K562 (cell line): ENCODE data around the gene PPM1G. TPM values are rescaled to one million over a fixed set of nuclear protein-coding genes. Genes with fewer than 3 reads are reported as not detected.

Source experiments
- ARID2 ChIP-seq: fragments of 450-650 bp; IDR thresholded peaks from 2 replicates; pipeline ENCODE4 v1.6.1; 2017; ENCODE audit warnings: antibody characterized with exemption, mild to moderate bottlenecking
- CREBBP ChIP-seq: IDR thresholded peaks from one replicate; pipeline ENCODE4 v1.6.1; 2012; ENCODE audit warnings: low read depth, mild to moderate bottlenecking, control low read depth, inconsistent platforms, low read length
- E2F6 ChIP-seq, 2 experiments: IDR thresholded peaks; 2 replicates each; pipeline ENCODE4 v1.6.1; 2011; ENCODE audit warnings: borderline replicate concordance in 1 of 2, control low read depth in 1 of 2, low read depth in 1 of 2, low read length in 1 of 2, mild to moderate bottlenecking in 1 of 2, mixed read lengths in 1 of 2, moderate library complexity in 1 of 2; ENCODE audit not compliant: insufficient read depth in 1 of 2, insufficient read length in 1 of 2, poor library complexity in 1 of 2, severe bottlenecking in 1 of 2; ENCODE audit errors: extremely low read depth in 1 of 2
- HBP1 ChIP-seq: fragments of 450-650 bp; formaldehyde crosslinking; IDR thresholded peaks from 2 replicates; pipeline ENCODE4 v1.4.0; 2022; ENCODE audit warnings: missing genetic modification characterization
- HDAC1 ChIP-seq, 2 experiments: fragments of 450-650 bp; IDR thresholded peaks; 2 replicates each; pipeline ENCODE4 v1.6.1; 2016 to 2017; ENCODE audit warnings: inconsistent platforms in 1 of 2, mild to moderate bottlenecking in 1 of 2, moderate library complexity in 1 of 2
- MAFK ChIP-seq: IDR thresholded peaks from 2 replicates; pipeline ENCODE4 v1.6.1; 2011; ENCODE audit warnings: low read length, improper control_type of control experiment
- NCOR1 ChIP-seq: fragments of 450-650 bp; IDR thresholded peaks from 2 replicates; pipeline ENCODE4 v1.6.1; 2016; ENCODE audit warnings: mild to moderate bottlenecking, moderate library complexity
- POLR2AphosphoS5 ChIP-seq: IDR thresholded peaks from 2 replicates; pipeline ENCODE4 v1.6.1; 2011; ENCODE audit warnings: mild to moderate bottlenecking, low read depth, low read length, moderate library complexity; ENCODE audit not compliant: control insufficient read depth, insufficient read depth
- RBBP5 ChIP-seq: fragments of 200-600 bp; sonication (generic); IDR thresholded peaks from 2 replicates; pipeline ENCODE4 v1.6.1; 2012; ENCODE audit warnings: borderline replicate concordance, mild to moderate bottlenecking, low read length, control low read depth, inconsistent platforms; ENCODE audit not compliant: insufficient read depth, poor library complexity, severe bottlenecking
- SIN3B ChIP-seq: fragments of 450-650 bp; IDR thresholded peaks from 2 replicates; pipeline ENCODE4 v1.6.1; 2017; ENCODE audit warnings: low read depth, mild to moderate bottlenecking, moderate library complexity
- SMAD2 ChIP-seq: fragments of 150-350 bp; IDR thresholded peaks from 2 replicates; pipeline ENCODE4 v1.6.1; 2014; ENCODE audit warnings: low read depth, mild to moderate bottlenecking, low read length
- SNRNP70 ChIP-seq: fragments of 200-400 bp; formaldehyde crosslinking; optimal IDR thresholded peaks from 2 replicates; pipeline ENCODE3; 2017; ENCODE audit warnings: low read depth, low read length
- TAF1 ChIP-seq: IDR thresholded peaks from 2 replicates; pipeline ENCODE4 v1.6.1; 2011; ENCODE audit warnings: mild to moderate bottlenecking, low read length, moderate library complexity; ENCODE audit not compliant: insufficient read depth, control insufficient read depth, severe bottlenecking; ENCODE audit errors: extremely low read depth
- YY1 ChIP-seq, 3 experiments: IDR thresholded peaks; 2 replicates each; pipeline ENCODE4 v1.6.1; 2011; ENCODE audit warnings: low read length in 2 of 3, mild to moderate bottlenecking in 2 of 3, moderate library complexity in 2 of 3, borderline replicate concordance in 1 of 3, control low read depth in 1 of 3, low read depth in 1 of 3; ENCODE audit not compliant: insufficient read depth in 3 of 3, insufficient replicate concordance in 2 of 3, control insufficient read depth in 1 of 3, insufficient read length in 1 of 3; ENCODE audit errors: extremely low read depth in 1 of 3
- ZBED1 ChIP-seq: IDR thresholded peaks from 2 replicates; pipeline ENCODE4 v1.6.1; 2014
- ZNF23 ChIP-seq: fragments of 250-450 bp; sonication (Bioruptor Pico); IDR thresholded peaks from 2 replicates; pipeline ENCODE4 v1.4.0; 2020; ENCODE audit warnings: mild to moderate bottlenecking
- polyA plus RNA-seq, 8 experiments: library from polyadenylated mRNA; depleted of rRNA in 4 of 8; stranded (reverse) in 5 of 8; unstranded in 3 of 8; fragments of >200 nt; fragmentation: Nextera tagmentation in 2 of 8; fragmentation: Illumina TruSeq in 1 of 8; extraction: Ambion mirVana in 2 of 8; extraction: Trizol in 1 of 8; gene quantifications; 2 replicates each; pipeline versions ENCODE4 v1.2.1 to v1.2.3, GENCODE V29; 2011 to 2014; ENCODE audit warnings: inconsistent platforms in 1 of 8, missing spikeins in 1 of 8
- total RNA-seq, 7 experiments: library from RNA; depleted of rRNA in 6 of 7; stranded (reverse); fragments of >200 nt in 6 of 7; fragmentation: Illumina TruSeq in 2 of 7; extraction: Trizol in 2 of 7; gene quantifications; 2 replicates each; pipeline versions ENCODE4 v1.2.1 to v1.2.3, GENCODE V29; 2011 to 2021; ENCODE audit warnings: low replicate concordance in 1 of 7
- TF ChIP-seq, protein P1 (sequence below): fragments of 250-450 bp; sonication (Bioruptor Pico); IDR thresholded peaks from 2 replicates; pipeline ENCODE4 v1.5.1; 2021; ENCODE audit warnings: mild to moderate bottlenecking
- TF ChIP-seq, protein P2 (sequence below): fragments of 450-650 bp; formaldehyde crosslinking; IDR thresholded peaks from 2 replicates; pipeline ENCODE4 v1.4.0; 2020; ENCODE audit warnings: mild to moderate bottlenecking, moderate library complexity

Gene PPM1G
- total and polyA plus RNA-seq, 9 of the 15 experiments (the other 6 are each of a cell fraction or from before 2014, with no cell fraction given), result 61.7 to 230 (median 153) TPM

DNA sequence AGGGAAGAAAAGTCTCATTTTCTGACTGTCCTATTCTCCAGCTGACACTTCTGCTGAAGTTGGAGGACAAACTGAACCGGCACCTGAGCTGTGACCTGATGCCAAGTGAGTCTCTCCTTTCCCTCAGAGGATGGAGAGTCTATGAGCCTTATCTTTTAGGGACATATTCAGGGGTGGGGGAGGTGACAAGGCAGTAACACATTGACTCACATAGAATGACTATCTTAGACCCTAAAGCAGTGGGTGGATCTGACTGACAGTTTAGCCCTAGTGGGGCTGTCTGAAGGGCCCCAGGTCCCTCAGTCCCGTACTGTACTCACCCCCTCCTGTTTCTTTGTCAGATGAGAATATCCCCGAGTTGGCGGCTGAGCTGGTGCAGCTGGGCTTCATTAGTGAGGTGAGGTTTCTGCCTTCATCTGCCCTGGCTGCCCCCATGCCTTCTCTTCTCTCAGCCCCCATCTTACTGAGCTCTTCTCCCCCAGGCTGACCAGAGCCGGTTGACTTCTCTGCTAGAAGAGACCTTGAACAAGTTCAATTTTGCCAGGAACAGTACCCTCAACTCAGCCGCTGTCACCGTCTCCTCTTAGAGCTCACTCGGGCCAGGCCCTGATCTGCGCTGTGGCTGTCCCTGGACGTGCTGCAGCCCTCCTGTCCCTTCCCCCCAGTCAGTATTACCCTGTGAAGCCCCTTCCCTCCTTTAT, 32.0 kb upstream of the PPM1G start (continued):
- TF ChIP-seq POLR2AphosphoS5, result peak; percentile 91
- no peak for TF ChIP-seq SNRNP70
- no peak for TF ChIP-seq RBBP5
- peak in 1 of 2 experiments; percentile 55; a peak in 1 of 4 replicates for TF ChIP-seq HDAC1 (IDR thresholded peaks at IDR 0.05)
- TF ChIP-seq, protein P1, sequence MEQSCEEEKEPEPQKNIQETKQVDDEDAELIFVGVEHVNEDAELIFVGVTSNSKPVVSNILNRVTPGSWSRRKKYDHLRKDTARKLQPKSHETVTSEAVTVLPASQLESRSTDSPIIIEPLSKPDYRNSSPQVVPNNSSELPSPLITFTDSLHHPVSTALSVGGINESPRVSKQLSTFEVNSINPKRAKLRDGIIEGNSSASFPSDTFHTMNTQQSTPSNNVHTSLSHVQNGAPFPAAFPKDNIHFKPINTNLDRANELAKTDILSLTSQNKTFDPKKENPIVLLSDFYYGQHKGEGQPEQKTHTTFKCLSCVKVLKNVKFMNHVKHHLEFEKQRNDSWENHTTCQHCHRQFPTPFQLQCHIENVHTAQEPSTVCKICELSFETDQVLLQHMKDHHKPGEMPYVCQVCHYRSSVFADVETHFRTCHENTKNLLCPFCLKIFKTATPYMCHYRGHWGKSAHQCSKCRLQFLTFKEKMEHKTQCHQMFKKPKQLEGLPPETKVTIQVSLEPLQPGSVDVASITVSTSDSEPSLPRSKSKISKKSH (CRISPR knock-in tag), result no peak
- peak; percentile 44; the same call in 1 of the 2 replicates for TF ChIP-seq ZBED1
- TF ChIP-seq, protein P2, sequence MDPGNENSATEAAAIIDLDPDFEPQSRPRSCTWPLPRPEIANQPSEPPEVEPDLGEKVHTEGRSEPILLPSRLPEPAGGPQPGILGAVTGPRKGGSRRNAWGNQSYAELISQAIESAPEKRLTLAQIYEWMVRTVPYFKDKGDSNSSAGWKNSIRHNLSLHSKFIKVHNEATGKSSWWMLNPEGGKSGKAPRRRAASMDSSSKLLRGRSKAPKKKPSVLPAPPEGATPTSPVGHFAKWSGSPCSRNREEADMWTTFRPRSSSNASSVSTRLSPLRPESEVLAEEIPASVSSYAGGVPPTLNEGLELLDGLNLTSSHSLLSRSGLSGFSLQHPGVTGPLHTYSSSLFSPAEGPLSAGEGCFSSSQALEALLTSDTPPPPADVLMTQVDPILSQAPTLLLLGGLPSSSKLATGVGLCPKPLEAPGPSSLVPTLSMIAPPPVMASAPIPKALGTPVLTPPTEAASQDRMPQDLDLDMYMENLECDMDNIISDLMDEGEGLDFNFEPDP (CRISPR knock-in tag), result no peak
- peak; percentile 39; the same call in 1 of the 2 replicates for TF ChIP-seq MAFK
- no peak for TF ChIP-seq SIN3B
- no peak for TF ChIP-seq CREBBP
- no peak for TF ChIP-seq E2F6 (IDR thresholded peaks at IDR 0.05; ENCODE audit: borderline replicate concordance in 1 of 2, extremely low read depth in 1 of 2, insufficient read depth in 1 of 2, insufficient read length in 1 of 2, low read depth in 1 of 2, low read length in 1 of 2, poor library complexity in 1 of 2, severe bottlenecking in 1 of 2)
- no peak for TF ChIP-seq ZNF23
- peak; percentile 86 for TF ChIP-seq NCOR1
- peak; percentile 17 for TF ChIP-seq TAF1
- no peak for TF ChIP-seq ARID2
- TF ChIP-seq YY1 (IDR thresholded peaks at IDR 0.05; ENCODE audit: borderline replicate concordance in 1 of 3, control insufficient read depth in 1 of 3, extremely low read depth in 1 of 3, insufficient read depth in 3 of 3, insufficient read length in 1 of 3, insufficient replicate concordance in 2 of 3, low read depth in 1 of 3, low read length in 2 of 3), result peak in 1 of 3 experiments; percentile 11
- peak; percentile 40; the same call in 1 of the 2 replicates for TF ChIP-seq HBP1 (CRISPR knock-in tag)
- TF ChIP-seq SMAD2, result no peak
